ENCODE data around the gene FLG2.
"Not testable (repeated sequence)": the region's sequence is repeated elsewhere in the genome, so short reads cannot be mapped to it uniquely, and the experiment has no call there.

The FLG2 gene

DNA sequence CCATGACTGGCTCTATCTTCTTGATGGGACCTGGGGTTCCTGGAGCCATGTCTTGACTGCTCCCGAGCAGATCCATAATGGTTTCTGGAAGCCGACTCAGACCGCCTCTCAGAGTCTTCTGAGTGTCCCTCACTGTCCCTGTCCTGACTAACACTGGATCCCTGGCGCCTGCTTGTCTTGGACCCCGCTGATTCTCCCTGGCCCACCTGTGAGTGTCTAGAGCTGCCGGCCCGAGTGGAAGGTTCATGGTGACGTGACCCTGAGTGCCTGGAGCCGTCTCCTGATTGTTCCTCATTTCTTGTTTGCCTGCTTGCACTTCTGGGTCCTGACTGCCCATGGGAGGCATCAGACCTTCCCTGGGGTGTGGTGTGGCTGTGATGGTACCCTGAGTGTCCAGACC is 49.9 kb downstream of the FLG2 start:
- no peak for DNase-seq

DNA sequence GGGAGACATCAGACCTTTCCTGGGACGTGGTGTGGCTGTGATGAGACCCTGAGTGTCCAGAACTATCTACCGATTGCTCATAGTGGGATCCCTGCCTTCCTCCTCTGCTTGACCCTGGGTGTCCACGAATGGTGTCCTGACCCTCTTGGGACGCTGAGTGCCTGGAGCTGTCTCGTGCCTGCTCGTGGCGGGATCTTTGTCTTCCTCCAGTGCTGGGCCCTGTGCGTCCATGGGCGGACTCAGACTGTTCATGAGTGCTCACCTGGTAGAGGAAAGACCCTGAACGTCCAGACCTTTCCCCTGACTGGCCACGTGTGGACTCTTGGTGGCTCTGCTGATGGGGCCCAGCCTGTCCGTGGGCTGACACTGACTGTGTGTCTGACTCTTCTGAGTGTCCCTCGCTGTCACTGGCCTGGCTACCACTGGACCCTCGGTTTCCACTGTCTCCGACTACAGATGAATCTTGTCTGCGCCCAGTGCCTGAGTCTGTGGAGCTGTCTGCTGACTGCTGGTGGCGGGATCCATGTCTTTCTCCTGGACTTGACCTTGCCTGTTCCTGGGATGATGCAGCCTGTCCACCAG is 50.4 kb downstream of the FLG2 start:
- DNase-seq: not testable (repeated sequence)

DNA sequence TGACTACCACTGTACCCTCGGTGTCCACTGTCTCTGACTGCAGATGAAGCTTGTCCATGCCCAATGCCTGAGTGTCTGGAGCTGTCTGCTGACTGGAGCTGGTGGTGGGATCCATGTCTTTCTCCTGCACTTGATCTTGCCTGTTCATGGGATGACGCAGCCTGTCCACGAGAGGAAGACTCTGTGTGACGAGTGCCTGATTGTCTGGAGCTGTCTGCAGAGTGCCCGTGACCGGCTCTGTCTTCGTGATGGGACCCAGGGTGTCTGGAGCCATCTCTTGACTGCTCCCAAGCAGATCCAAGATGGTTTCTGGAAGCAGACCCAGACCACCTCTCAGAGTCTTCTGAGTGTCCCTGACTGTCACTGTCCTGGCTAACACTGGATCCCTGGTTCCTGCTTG is 51.0 kb downstream of the FLG2 start:
- not testable (repeated sequence) for DNase-seq

DNA sequence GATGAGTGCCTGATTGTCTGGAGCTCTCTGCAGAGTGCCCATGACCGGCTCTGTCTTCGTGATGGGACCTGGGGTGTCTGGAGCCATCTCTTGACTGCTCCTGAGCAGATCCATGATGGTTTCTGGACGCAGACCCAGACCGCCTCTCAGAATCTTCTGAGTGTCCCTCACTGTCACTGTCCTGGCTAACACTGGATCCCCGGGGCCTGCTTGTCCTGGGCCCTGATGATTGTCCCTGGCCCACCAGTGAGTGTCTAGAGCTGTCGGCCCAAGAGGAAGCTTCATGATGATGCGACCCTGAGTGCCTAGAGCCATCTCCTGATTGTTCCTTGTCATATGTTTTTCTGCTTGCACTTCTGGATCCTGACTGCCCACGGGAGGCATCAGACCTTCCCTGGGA is 51.8 kb downstream of the FLG2 start:
- not testable (repeated sequence) for DNase-seq

DNA sequence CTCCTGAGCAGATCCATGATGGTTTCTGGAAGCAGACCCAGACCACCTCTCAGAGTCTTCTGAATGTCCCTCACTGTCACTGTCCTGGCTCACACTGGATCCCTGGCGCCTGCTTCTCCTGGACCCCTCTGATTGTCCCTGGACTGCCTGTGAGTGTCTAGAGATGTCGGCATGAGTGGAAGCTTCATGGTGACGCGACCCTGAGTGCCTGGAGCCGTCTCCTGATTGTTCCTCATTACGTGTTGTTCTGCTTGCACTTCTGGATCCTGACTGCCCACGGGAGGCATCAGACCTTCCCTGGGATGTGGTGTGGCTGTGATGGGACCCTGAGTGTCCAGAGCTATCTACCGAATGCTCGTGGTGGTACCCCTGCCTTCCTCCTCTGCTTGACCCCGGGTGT is 53.7 kb downstream of the FLG2 start:
- DNase-seq: not testable (repeated sequence)

DNA sequence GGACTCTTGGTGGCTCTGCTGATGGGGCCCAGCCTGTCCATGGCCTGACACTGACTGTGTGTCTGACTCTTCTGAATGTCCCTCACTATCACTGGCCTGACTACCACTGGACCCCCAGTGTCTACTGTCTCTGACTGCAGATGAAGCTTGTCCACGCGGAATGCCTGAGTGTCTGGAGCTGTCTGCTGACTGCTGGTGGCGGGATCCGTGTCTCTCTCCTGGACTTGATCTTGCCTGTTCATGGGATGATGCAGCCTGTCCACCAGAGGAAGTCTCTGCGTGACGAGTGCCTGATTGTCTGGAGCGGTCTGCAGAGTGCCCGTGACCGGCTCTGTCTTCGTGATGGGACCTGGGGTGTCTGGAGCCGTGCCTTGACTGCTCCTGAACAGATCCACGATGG is 55.0 kb downstream of the FLG2 start:
- not testable (repeated sequence) for DNase-seq

DNA sequence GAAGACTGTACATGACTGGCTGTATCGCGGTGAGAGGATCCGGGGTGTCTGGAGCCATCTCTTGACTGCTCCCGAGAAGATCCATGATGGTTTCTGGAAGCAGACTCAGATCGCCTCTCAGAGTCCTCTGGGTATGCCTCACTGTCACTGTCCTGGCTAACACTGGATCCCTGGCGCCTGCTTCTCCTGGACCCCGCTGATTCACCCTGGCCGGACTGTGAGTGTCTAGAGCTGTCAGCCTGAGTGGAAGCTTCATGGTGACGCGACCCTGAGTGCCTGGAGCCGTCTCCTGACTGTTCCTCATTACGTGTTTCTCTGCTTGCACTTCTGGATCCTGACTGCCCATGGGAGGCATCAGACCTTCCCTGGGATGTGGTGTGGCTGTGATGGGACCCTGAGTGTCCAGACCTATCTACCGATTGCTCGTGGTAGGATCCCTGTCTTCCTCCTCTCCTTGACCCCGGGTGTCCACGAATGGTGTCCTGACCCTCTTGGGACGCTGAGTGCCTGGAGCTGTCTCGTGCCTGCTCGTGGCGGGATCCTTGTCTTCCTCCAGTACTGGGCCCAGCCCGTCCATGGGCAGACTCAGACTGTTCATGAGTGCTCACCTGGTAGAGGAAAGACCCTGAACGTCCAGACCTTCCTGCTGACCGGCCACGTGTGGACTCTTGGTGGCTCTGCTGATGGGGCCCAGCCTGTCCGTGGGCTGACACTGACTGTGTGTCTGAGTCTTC is 56.5 kb downstream of the FLG2 start:
- DNase-seq: not testable (repeated sequence)

All from stimulated activated CD4-positive, alpha-beta T cell treated with anti-CD3 and anti-CD28 coated beads, Interleukin-4, amount 100 ng/mL, for 24 hours (primary cell).